Colonic mucosa (tissue), 4 donors: ENCODE results near the gene DAND5. TPM values are rescaled to one million over a fixed set of nuclear protein-coding genes. Genes with fewer than 3 reads are reported as not detected.

ENCODE experiments used
- DNase-seq: peaks from one replicate; pipeline ENCODE4 v3.0.0-alpha.2; 2020
- H3K27ac ChIP-seq: fragments of 200-600 bp; one replicate; pipeline ENCODE4 v1.8.0; 2021
- H3K27me3 ChIP-seq: fragments of 200-600 bp; one replicate; pipeline ENCODE4 v1.8.0; 2021
- H3K36me3 ChIP-seq: fragments of 200-600 bp; one replicate; pipeline ENCODE4 v1.8.0; 2021
- H3K4me1 ChIP-seq: fragments of 200-600 bp; one replicate; pipeline ENCODE4 v1.8.0; 2021; ENCODE audit warnings: mild to moderate bottlenecking
- H3K4me3 ChIP-seq: fragments of 200-600 bp; one replicate; pipeline ENCODE4 v1.8.0; 2021
- H3K9ac ChIP-seq, 2 donors: one replicate each; pipeline ENCODE4 v1.7.0; 2013; ENCODE audit warnings: control low read depth in 2 of 2, low read depth in 2 of 2, low read length in 2 of 2
- H3K9me3 ChIP-seq: fragments of 200-600 bp; one replicate; pipeline ENCODE4 v1.8.0; 2021
- CTCF ChIP-seq: fragments of 200-600 bp; IDR thresholded peaks from one replicate; pipeline ENCODE4 v1.8.0; 2022; ENCODE audit warnings: antibody characterized with exemption, mild to moderate bottlenecking
- intact Hi-C: fragments of 100-400 bp; cut with DNase I; formaldehyde crosslinking; loops from one replicate; pipeline ENCODE4 v1.14.1; 2022
- total RNA-seq, 2 donors: library from RNA; stranded (reverse); fragmentation: NEBNext Ultra II Directional in 1 of 2; extraction: Animal tissue kit (Norgen Biotek cat#: 25700) in 1 of 2; gene quantifications; one replicate each; pipeline ENCODE4 v1.2.1, GENCODE V29; 2021
- donor health status: healthy.
- donor health status: DM: no; HTN: no; CAD: no.
- donor health status: DM: no; HTN: no; CAD: no.

The DAND5 gene
- total RNA-seq, 2 donors from 2014 or later: 0.19 to 0.27 TPM

GRCh38 chr19:12979974-12980373 is 10.6 kb downstream of the DAND5 start:
- H3K4me3 ChIP-seq: no peak overlapping the region
- no peak overlapping the region for H3K27ac ChIP-seq
- no peaks in the 10 kb centered on the region for H3K36me3 ChIP-seq
- H3K4me1 ChIP-seq: peaks cover 5% of the 10 kb centered on the region
- no peak for DNase-seq
- H3K9ac ChIP-seq: no peak overlapping the region
- H3K9me3 ChIP-seq: no peaks in the 10 kb centered on the region
- intact Hi-C loops: loop anchor here (2.0 to 5.0 kb wide), 2 partner anchors 113 to 282 kb away; no protein-coding TSS in a partner anchor
- no peaks in the 10 kb centered on the region for H3K27me3 ChIP-seq
- no peak for TF ChIP-seq CTCF

- H3K27ac ChIP-seq: no peak overlapping the region
- no peaks in the 10 kb centered on the region for H3K27me3 ChIP-seq
Measured at GRCh38 chr19:12982648-12983047, 13.3 kb downstream of the DAND5 start.

GRCh38 chr19:12983091-12983490 is 13.7 kb downstream of the DAND5 start:
- Histone ChIP-seq H3K9me3 (no peaks in the 10 kb centered on the region), H3K4me3 (no peak overlapping the region), H3K27me3 (no peaks in the 10 kb centered on the region), H3K36me3 (no peaks in the 10 kb centered on the region), H3K9ac (no peak overlapping the region), H3K27ac (no peak overlapping the region), H3K4me1 (peaks cover 7% of the 10 kb centered on the region)
- TF ChIP-seq CTCF: no peak
- DNase-seq: no peak
- intact Hi-C loops: loop anchor here (2.0 kb wide), 1 partner anchor 78 kb away; no protein-coding TSS in a partner anchor

More at GRCh38 chr19:12982648-12983047, 13.3 kb downstream of the DAND5 start:
- Histone ChIP-seq H3K4me1 (peaks cover 7% of the 10 kb centered on the region), H3K36me3 (no peaks in the 10 kb centered on the region), H3K4me3 (no peak overlapping the region), H3K9me3 (no peaks in the 10 kb centered on the region), H3K9ac (no peak overlapping the region)
- TF ChIP-seq CTCF: no peak
- DNase-seq: no peak
- intact Hi-C loops: loop anchor here (2.0 kb wide), 1 partner anchor 78 kb away; no protein-coding TSS in a partner anchor

- H3K27ac ChIP-seq: no peak overlapping the region
- H3K36me3 ChIP-seq: no peaks in the 10 kb centered on the region
- TF ChIP-seq CTCF: peak; percentile 84
- H3K27me3 ChIP-seq: no peaks in the 10 kb centered on the region
- peak; percentile 84 for DNase-seq
- no peak overlapping the region for H3K9ac ChIP-seq
- H3K9me3 ChIP-seq: no peaks in the 10 kb centered on the region
- no peak overlapping the region for H3K4me3 ChIP-seq
- H3K4me1 ChIP-seq: peaks cover 7% of the 10 kb centered on the region
- intact Hi-C loops: loop anchor here (2.0 kb wide), 1 partner anchor 77 kb away; no protein-coding TSS in a partner anchor
Measured at GRCh38 chr19:12983542-12984142, 14.3 kb downstream of the DAND5 start.

- H3K9me3 ChIP-seq: no peaks in the 10 kb centered on the region
- no peak overlapping the region for H3K4me3 ChIP-seq
- no peaks in the 10 kb centered on the region for H3K36me3 ChIP-seq
- intact Hi-C loops: no loop called here
- no peak overlapping the region for H3K27ac ChIP-seq
- no peaks in the 10 kb centered on the region for H3K27me3 ChIP-seq
- peaks cover 7% of the 10 kb centered on the region for H3K4me1 ChIP-seq
- DNase-seq: no peak
- TF ChIP-seq CTCF: no peak
- H3K9ac ChIP-seq: peak overlapping the region; percentile 1 to 75
Measured at GRCh38 chr19:12984143-12984627, 14.8 kb downstream of the DAND5 start.
